Calu3 (cell line): ENCODE measurements around the gene UBR4. TPM values are rescaled to one million over a fixed set of nuclear protein-coding genes. Genes with fewer than 3 reads are reported as not detected.
A peak's percentile ranks its signal among the peaks of the same experiment; 100 is the strongest.

Experiments
- BruUV-seq: library from RNA; stranded (reverse); fragments of 400-500 nt; replicated peaks from 2 replicates; lab custom pipeline; 2021; lab: Mats Ljungman, UMichigan
- CTCF ChIA-PET: fragments of 300-600 bp; sonication (Branson Sonifier 250); formaldehyde crosslinking; loops from one replicate; lab custom pipeline; 2022; ENCODE audit warnings: antibody characterized with exemption; lab: Charles Lee
- DNase-seq: peaks from one replicate; pipeline ENCODE4 v3.0.0; 2022
- H3K27ac Mint-ChIP-seq: one replicate; pipeline ENCODE4 v1.8.0; 2022; ENCODE audit warnings: mixed read lengths; ENCODE audit not compliant: unreplicated experiment
- H3K27me3 Mint-ChIP-seq: one replicate; pipeline ENCODE4 v1.8.0; 2022; ENCODE audit warnings: mixed read lengths; ENCODE audit not compliant: unreplicated experiment
- H3K36me3 Mint-ChIP-seq: one replicate; pipeline ENCODE4 v1.8.0; 2022; ENCODE audit warnings: mild to moderate bottlenecking, moderate library complexity, mixed read lengths; ENCODE audit not compliant: insufficient read depth, unreplicated experiment
- H3K4me1 Mint-ChIP-seq: one replicate; pipeline ENCODE4 v1.8.0; 2022; ENCODE audit warnings: mild to moderate bottlenecking, low read depth, mixed read lengths; ENCODE audit not compliant: unreplicated experiment
- H3K4me3 Mint-ChIP-seq: one replicate; pipeline ENCODE4 v1.8.0; 2022; ENCODE audit warnings: mild to moderate bottlenecking, low read depth, moderate library complexity, mixed read lengths; ENCODE audit not compliant: unreplicated experiment
- H3K9me3 Mint-ChIP-seq: one replicate; pipeline ENCODE4 v1.8.0; 2022; ENCODE audit warnings: low read depth, mixed read lengths; ENCODE audit not compliant: unreplicated experiment
- CTCF ChIP-seq: fragments of 200-600 bp; IDR thresholded peaks from one replicate; pipeline ENCODE4 v1.8.0; 2022; ENCODE audit warnings: antibody characterized with exemption; ENCODE audit not compliant: unreplicated experiment
- intact Hi-C: fragments of 100-400 bp; cut with micrococcal nuclease; formaldehyde crosslinking; loops from one replicate; pipeline ENCODE4 v1.10.0; 2022; ENCODE audit not compliant: unreplicated experiment
- total RNA-seq: library from RNA; stranded (reverse); gene quantifications from 2 replicates; pipeline ENCODE4 v1.2.3, GENCODE V29; 2022

The UBR4 gene
- total RNA-seq, 1 experiment from 2014 or later: 123 TPM

DNA sequence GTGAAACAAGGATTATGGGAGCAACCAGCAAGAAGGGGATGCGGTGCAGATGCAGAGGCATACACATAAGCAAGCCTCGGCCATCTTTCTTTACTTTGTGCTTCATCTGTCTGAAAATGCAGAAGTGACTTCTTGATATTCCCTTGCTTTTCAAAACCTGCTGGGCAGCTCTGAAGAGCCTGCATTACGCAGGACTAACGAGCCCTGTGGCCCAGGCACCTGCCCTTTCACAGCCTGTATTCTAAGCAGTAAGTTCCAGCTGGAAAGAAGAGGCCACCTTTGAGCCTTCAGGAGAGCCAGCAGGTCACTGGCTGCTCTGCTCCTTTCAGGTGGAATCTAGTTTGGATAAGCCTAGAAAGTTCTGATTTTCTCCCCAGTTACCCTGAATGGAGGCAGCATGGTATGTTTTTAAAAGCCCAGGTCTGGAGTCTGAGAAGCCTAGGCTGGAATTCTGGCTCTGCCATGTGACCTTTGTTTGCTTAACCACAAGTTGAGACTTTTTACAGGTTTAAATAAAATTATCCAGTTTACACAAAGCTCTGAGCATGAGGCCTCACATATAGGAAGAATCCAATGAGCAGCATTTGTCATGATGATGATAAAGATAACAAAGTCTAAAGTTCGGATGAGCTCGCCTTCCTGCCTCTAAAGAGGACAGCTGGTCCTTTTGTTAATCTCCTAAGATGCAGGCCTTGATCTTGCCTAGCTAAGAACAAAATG lies 122.9 kb downstream of the UBR4 start:
- peaks cover 38% of the 10 kb centered on the region for H3K4me1 Mint-ChIP-seq
- peaks cover 59% of the 10 kb centered on the region for H3K36me3 Mint-ChIP-seq
- DNase-seq: no peak
- H3K27me3 Mint-ChIP-seq: no peaks in the 10 kb centered on the region
- BruUV-seq: no TSS peak
- intact Hi-C loops: no loop called here
- TF ChIP-seq CTCF: no peak
- no peak overlapping the region for H3K27ac Mint-ChIP-seq
- H3K9me3 Mint-ChIP-seq: no peaks in the 10 kb centered on the region
- CTCF ChIA-PET: interaction anchor here (1.1 kb wide), 1 partner anchor 9 kb away, joined by 4 read pairs; no protein-coding TSS in a partner anchor
- no peak overlapping the region for H3K4me3 Mint-ChIP-seq

DNA sequence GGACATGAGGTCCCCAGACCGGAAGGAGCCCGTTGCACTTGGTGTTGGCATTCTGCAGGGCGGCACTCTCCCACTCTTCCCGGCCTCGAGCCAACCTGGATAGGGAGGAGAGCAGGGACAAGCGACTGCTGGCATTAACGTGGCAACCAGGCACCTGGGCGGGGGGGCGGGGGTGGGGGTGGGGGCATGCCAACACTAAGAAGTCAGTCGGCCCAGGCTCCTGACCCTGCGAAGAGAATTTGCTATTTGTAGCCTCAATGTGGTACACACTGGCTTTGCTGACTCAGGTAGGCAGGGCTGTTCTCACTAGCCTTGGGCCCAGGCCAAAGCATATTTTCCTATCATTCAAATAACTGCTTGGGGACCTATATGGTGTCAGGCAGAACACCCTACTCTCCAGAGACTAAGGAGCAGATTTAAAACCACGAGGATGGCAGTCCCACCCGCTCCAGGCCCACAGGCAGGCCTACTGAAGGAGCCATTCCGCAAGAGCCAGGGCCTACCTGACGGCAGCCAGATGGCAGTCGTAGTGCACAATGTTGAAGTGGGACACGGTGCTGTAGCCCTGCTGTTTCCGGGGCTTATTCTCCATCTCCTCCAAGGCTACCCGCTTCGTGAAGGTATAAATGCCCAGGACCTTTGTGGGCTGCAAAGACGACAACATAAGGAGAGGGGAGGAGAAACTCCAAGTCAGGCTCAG lies 123.7 kb downstream of the UBR4 start:
- peaks cover 59% of the 10 kb centered on the region for H3K36me3 Mint-ChIP-seq
- H3K27ac Mint-ChIP-seq: no peak overlapping the region
- no peak for DNase-seq

GRCh38 chr1:19084206-19084738 lies 125.8 kb downstream of the UBR4 start:
- Mint-ChIP-seq H3K4me1 (peaks cover 59% of the 10 kb centered on the region), H3K36me3 (peaks cover 62% of the 10 kb centered on the region), H3K9me3 (no peaks in the 10 kb centered on the region), H3K4me3 (no peak overlapping the region), H3K27ac (no peak overlapping the region), H3K27me3 (no peaks in the 10 kb centered on the region)
- no peak for TF ChIP-seq CTCF
- BruUV-seq: no TSS peak
- no peak for DNase-seq
- CTCF ChIA-PET: no interaction called here
- intact Hi-C loops: loop anchor here (5.0 kb wide), 2 partner anchors 72 to 177 kb away; no protein-coding TSS in a partner anchor

More for the DNA sequence above, 123.7 kb downstream of the UBR4 start:
- Mint-ChIP-seq H3K9me3 (no peaks in the 10 kb centered on the region), H3K27me3 (no peaks in the 10 kb centered on the region), H3K4me3 (no peak overlapping the region), H3K4me1 (peaks cover 47% of the 10 kb centered on the region)
- intact Hi-C loops: no loop called here
- no peak for TF ChIP-seq CTCF
- BruUV-seq: no TSS peak
- CTCF ChIA-PET: no interaction called here

DNA sequence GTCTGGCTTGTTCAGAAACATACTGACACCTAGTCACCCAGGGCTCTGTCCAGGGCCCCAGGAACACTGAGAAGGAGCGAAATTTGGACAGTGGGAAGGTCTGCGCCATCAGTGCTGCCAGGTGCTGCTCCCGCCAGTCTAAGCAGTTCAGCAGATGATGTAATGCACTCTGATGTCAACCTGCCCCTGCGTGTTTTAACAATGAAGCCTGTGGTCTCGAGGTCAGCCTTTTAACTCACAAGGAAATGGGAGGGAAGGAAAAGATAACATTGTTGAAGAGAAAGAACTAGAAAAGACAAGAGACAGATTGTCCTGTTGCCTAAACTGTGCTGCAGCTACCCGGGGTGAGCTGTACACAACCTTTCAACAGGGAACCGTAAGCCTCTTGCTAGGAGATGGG lies 127.0 kb downstream of the UBR4 start:
- Mint-ChIP-seq H3K27ac (peak overlapping the region; percentile 81), H3K9me3 (no peaks in the 10 kb centered on the region), H3K27me3 (no peaks in the 10 kb centered on the region), H3K36me3 (peaks cover 53% of the 10 kb centered on the region), H3K4me3 (peak overlapping the region; percentile 22), H3K4me1 (peaks cover 52% of the 10 kb centered on the region)
- TF ChIP-seq CTCF: no peak
- no TSS peak for BruUV-seq
- CTCF ChIA-PET: interaction anchor here (0.6 to 1.0 kb wide), 4 partner anchors 8 to 68 kb away, joined by 3 read pairs; no protein-coding TSS in a partner anchor
- intact Hi-C loops: loop anchor here (5.0 kb wide), 2 partner anchors 71 to 176 kb away; no protein-coding TSS in a partner anchor
- DNase-seq: peak; percentile 58
